Measurements from ENCODE around the gene TMEM271.

The TMEM271 gene, protein sequence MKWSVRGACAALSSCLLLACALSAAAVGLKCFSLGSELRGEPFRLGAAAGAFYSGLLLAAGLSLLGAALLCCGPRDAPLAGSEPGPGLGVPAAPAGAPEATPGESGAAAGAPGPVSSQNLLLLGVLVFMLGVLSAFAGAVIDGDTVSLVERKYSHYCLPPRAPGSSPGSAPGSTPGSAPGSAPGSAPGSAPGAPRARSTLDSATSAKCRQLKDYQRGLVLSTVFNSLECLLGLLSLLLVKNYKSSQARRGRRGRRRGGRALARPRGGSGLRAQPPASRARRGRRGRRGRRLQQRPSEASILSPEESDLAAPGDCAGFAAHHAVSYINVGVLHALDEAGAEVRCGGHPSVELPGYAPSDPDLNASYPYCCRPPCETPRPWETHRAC
- 0 reads per million in 2 donors for total RNA-seq

- DNase-seq = no peak
These were observed at the start of gene TMEM271 for GRCh38 chr4:576245-576821. Gene TMEM271 (minus strand): TSS chr4:576295. CDS start chr4:576062, 233 bp downstream.

- no peak for DNase-seq
These were observed 49.6 kb upstream of the TMEM271 start for GRCh38 chr4:625631-626161.

DNA sequence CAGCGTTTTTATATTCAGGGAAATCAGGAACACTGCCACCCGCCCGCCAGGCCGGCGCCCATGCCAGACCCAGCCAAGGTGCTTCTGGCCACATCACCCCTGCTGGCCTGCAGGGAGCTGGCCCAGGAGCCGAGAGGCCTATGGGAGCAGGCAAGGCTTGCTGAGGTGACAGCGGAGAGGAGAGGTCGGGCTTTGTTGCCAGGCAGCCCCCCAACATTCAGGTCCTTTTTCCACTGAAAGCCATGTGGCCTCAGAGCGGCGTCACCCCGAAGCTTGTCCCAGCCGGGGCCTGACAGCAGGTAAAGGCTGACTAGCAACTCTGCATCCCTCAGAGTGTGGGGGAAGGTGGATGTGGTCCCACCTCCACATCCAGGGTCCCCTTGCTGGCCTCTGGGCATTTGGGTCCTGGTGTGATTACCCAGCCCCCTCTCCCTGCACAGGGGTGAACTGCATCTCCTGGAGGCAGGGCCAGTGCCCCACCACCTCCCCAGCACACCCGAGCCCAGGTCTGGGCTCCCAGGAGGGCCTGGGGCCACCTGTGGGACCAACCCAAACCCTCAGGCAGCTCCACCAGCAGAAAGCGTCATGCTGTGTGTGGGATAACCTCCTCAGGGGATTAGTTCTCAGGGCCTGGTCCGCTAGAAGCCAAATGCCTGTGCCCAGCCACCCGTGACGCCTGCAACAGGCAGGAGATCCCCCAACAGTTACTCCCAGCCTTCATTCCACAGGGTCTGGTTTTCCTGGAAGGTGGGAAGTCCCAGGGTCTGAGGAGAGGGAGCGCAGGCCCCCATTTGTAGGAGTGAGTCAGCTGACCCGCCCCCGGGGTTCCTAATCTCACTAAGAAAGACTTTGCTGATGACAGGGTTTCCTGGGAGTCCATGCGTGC, 48.9 kb upstream of the TMEM271 start, which contains the start of gene PDE6B:
Gene PDE6B (plus strand): TSS at position 869 of the 886 bp plus-strand sequence. CDS start 54 bp downstream, outside the sequence.
- no peak for DNase-seq

DNA sequence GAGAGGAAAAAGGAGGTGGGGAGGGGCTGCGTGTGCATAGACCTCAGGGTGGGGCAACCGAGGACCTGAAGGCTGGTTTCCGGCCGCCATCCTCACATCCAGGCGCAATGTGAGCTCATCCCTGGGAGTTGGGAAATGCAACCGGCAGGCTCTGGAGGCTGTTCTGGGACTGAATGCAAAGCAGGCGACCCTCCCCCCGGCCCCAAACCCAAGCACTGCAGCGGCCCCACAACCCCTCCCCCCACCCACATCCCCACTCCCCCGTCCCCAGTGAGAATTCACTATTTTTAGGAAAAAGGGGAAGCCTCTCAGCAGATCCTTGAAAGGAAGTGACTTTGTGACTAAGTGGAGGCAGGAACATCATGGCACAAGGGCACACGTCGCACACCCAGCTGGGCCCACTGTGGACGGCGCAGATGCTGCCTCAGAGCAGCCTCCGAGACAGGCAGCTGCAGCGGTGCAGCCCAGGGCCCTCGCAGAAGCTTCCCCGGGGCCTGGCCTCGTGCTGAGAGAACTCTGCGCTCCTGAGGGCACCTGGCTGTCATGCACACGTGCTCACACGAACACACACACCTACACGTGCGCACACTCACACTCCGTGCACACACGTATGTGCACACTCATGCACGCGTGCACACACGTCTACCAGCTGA, 47.9 kb upstream of the TMEM271 start:
- DNase-seq = no peak

DNA sequence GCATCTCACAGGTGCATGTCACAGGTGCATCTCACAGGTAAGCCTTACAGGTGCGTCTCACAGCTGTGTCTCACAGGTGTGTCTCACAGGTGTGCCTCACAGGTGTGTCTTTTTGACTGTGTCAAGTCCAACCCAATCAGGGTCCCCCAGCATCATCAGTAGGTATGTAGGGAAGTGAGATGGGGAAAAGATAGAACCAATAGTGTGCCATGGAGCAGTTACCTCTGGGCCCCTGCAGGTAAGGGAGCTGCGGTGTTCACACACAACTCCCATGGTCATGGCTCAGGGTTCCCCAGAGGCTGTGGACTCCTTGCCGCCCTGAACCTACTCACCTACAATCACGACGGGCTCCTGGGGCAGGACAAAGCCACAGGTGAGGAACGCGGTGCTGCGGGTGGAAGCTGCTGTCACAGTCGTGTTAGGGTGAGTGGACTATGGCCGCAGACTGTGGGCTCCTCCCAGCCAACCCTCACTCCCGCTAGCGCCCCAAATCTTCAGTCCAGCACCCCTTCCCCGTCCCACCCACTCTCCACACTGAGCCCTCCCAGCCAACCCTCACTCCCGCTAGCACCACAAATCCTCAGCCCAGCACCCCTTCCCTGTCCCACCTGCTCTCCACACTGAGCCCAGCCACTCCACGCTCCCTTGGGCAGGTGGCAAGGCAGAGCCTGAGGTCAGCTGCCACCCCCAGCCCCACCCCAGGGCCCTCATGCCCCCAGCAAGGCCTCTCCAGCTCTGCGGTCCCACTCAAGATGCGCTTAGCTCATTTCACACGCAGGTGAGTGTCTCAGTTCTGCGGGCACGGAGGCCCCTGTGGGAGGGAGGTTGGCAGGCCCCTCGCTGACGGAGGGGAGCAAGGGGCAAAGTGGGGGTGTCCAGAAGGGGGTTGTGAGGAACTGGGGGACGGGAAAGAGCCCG, 47.2 kb upstream of the TMEM271 start:
- no peak for DNase-seq

GRCh38 chr4:622071-622995, 46.2 kb upstream of the TMEM271 start:
- DNase-seq = no peak

DNA sequence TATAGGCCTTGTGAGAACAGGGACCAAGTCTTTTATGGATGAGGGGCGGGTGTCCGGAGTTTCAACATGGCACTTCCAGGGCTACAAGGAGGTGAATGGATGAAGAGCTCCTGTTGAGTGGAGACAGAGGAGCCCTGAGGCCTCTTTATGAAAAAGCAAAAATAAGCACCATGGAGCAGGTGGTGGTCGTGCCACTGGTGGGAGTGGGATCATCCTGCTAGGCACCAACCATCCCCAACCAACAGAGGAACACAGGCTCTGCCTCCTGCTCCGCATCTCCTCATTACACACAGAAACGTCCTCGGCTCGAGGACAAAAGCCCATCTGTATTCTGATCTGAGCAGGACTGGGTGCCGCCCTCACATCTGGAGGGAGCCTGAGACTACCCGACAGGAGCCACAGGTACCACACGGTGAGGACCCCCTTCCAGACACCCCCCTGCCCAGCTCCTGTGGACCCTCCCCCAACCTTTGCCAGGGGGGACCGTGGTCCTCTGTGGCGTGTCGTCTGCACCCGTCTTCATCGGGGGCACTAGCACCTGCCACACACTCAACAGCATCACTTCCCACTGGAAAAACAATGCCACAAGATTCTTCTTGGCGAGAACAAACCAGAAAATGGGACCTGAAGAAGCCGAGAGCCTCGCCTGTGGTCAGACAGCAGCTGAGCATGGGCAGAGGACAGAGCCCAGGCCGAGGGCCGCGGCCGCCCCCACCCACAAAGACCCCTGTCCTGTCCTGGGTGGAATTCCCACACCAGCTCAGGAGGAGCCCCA, 45.4 kb upstream of the TMEM271 start:
- no peak for DNase-seq

GRCh38 chr4:620851-621261, 44.8 kb upstream of the TMEM271 start:
- no peak for DNase-seq

DNA sequence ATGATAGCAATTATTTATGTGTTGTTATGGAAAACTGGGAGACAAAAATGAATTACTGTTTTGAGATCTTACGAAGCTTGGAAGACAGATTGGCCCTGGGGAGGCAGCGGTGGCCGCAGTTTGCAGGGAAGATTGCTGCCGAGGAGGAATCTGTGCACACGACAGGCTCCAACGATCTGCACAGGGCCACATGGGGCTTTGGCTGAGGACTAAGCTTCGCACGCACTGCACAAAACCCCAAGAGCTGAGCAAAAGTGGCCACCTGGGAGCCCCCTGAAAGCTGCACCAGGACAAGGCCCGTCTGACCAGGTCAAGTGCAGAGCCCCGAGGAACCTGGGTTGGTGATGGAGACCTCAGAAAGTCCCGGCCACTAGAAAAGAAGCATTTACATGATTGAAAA, 44.1 kb upstream of the TMEM271 start:
- DNase-seq = no peak

- no peak for DNase-seq
These were observed 41.8 kb upstream of the TMEM271 start for GRCh38 chr4:617644-618641.

DNA sequence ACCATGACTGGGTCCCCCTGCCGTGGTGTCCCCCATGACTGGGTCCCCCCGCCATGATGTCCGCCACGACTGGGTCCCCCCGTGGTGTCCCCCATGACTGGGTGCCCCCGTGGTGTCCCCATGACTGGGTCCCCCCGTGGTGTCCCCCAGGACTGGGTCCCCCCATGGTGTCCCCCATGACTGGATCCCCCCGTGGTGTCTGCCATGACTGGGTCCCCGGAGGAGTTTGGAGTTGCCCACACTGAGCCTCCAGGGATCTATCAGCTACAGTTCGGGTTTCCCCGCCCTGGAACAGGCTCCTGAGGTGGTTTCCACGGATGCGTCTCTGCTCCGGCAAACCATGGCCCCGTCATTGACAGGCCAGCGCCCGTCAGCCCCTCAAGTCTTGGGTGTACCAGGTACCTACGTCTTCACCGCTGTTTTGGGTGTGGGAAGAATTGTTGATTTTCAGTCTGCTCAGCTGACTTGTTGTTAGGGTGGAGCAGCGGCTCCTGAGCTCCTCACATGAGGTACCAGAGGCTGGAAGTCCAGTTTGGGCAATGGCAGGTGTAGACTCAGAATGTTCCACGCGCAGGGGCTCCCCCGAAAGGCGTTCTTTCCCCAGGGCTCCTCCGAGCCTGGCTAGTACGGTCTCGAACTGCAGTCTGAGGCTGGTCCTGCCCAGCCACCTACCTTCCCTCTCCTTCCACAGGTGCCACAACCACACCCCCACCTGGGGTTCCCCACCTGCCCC, 41.0 kb upstream of the TMEM271 start:
- no peak for DNase-seq

DNA sequence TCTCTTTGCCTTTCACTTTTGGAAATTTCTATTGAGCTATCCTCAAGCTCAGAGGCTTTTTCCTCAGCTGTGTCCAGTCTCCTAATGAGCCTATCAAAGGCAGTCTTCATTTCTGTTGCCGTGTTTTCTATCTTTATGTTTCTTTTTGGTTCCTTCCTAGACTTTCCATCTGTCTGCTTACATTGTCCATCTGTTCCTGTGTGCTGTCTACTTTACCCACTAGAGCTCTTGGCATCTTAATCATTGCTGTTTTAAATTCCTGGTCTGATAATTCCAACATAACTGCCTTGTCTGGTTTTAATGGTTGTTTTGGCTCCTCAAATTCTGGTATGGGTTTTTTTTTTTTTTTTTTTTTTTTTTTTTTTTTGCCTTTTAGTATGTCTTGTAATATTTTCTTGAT, 40.0 kb upstream of the TMEM271 start:
- no peak for DNase-seq

GRCh38 chr4:613126-613525, 37.0 kb upstream of the TMEM271 start:
- no peak for DNase-seq

GRCh38 chr4:612749-613125, 36.6 kb upstream of the TMEM271 start:
- no peak for DNase-seq

GRCh38 chr4:612052-612748, 36.1 kb upstream of the TMEM271 start:
- no peak for DNase-seq

DNA sequence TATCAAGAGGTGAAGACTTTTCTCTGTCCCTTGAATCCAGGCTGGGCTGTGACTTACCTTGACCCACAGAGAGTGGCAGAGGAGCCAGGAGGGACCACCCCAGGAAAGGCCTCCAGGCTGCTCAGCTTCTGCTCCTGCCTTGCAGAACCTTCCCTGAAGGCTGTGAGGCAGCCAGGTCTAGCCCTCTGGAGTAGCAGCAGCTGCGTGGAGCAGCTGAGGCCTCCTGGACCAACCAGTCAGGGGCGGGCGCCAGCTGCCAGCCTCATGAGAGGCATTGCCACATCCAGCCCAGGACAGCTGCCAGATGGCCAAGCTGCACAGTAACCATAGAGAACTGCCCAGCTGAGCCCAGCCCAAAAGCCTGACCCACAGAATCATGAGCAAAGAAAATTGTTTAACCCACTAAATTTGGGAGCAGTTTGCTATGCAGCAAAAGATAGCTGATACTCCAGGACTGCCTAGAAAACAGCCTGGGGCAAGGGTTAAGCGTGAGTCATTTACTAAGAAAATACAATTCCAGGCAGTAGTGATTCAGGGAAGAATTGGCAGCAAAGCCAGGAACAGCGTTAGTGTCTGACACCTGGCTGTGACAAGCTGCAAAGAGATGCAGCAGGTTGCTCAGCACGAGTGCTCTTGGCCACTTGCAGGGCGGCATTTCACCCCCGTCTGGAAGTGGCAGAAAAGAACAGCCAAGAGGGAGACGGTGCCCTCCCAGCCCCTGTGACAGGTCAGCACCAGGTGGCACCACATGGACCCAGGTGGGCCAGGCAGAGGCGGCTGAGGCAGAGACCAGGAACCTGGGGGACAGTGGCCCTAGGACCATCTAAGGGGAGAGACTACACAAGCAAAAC, 34.5 kb upstream of the TMEM271 start:
- DNase-seq = no peak

All from T-helper 2 cell (primary cell).